ENCODE measurements around the gene IL11. TPM values are rescaled to one million over a fixed set of nuclear protein-coding genes. Genes with fewer than 3 reads are reported as not detected.

IL11 gene
- polyA plus RNA-seq, 3 donors: not detected

GRCh38 chr19:55366790-55367189 lies 3.5 kb downstream of the IL11 start:
- no peaks in the 10 kb centered on the region for H4K20me1 ChIP-seq (ENCODE audit: insufficient read depth, low read length)
- peaks cover 32 to 53% (median 46%) of the 10 kb centered on the region in 3 donors for H3K27me3 Mint-ChIP-seq (ENCODE audit: low read depth in 3 of 3)
- TF ChIP-seq, protein P1, sequence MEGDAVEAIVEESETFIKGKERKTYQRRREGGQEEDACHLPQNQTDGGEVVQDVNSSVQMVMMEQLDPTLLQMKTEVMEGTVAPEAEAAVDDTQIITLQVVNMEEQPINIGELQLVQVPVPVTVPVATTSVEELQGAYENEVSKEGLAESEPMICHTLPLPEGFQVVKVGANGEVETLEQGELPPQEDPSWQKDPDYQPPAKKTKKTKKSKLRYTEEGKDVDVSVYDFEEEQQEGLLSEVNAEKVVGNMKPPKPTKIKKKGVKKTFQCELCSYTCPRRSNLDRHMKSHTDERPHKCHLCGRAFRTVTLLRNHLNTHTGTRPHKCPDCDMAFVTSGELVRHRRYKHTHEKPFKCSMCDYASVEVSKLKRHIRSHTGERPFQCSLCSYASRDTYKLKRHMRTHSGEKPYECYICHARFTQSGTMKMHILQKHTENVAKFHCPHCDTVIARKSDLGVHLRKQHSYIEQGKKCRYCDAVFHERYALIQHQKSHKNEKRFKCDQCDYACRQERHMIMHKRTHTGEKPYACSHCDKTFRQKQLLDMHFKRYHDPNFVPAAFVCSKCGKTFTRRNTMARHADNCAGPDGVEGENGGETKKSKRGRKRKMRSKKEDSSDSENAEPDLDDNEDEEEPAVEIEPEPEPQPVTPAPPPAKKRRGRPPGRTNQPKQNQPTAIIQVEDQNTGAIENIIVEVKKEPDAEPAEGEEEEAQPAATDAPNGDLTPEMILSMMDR (IDR thresholded peaks at IDR 0.05): no peak
- H3K36me3 ChIP-seq (replicated peaks in 1 of 2; ENCODE audit: control insufficient read depth in 1 of 2, insufficient read depth in 2 of 2, low read length in 2 of 2): no peaks in the 10 kb centered on the region
- H3K4me2 ChIP-seq (replicated peaks; ENCODE audit: extremely low read depth, low read length, poor library complexity, severe bottlenecking): no peak overlapping the region
- peaks cover 0 to 23% (median 6%) of the 10 kb centered on the region in 7 donors for H3K9me3 Mint-ChIP-seq
- peaks cover 4 to 6% of the 10 kb centered on the region in 2 donors for H3K4me1 ChIP-seq (ENCODE audit: control insufficient read depth in 1 of 2, insufficient read depth in 2 of 2, low read length in 2 of 2)
- no peak overlapping the region for H3K4me3 Mint-ChIP-seq
- peaks cover 2 to 5% of the 10 kb centered on the region in 2 donors for H3K9me3 ChIP-seq (replicated peaks in 1 of 2; ENCODE audit: control insufficient read depth in 1 of 2, insufficient read depth in 1 of 2, low read length in 2 of 2)
- no peaks in the 10 kb centered on the region for H3K79me2 ChIP-seq (ENCODE audit: insufficient read depth, low read length)
- no peak overlapping the region for H3K9ac ChIP-seq (ENCODE audit: insufficient read depth, low read length, poor library complexity, severe bottlenecking)
- H3K4me3 ChIP-seq (replicated peaks in 1 of 3; ENCODE audit: low read depth in 2 of 3, low read length in 3 of 3): no peak overlapping the region
- H3K36me3 Mint-ChIP-seq: peaks cover 0 to 4% of the 10 kb centered on the region in 2 donors
- no peak overlapping the region for H3K27ac Mint-ChIP-seq
- peaks cover 28 to 38% of the 10 kb centered on the region in 2 donors for H3K27me3 ChIP-seq (ENCODE audit: control insufficient read depth in 2 of 2, insufficient read depth in 2 of 2, low read length in 2 of 2)
- intact Hi-C loops (cut with micrococcal nuclease): no loop called here
- 80% methylated on average over 1 of the region's 3 CpGs for WGBS (ENCODE audit: insufficient coverage)
- H3K4me1 Mint-ChIP-seq: peaks cover 5% of the 10 kb centered on the region
- no peak for DNase-seq
- no peak overlapping the region for H2AFZ ChIP-seq (ENCODE audit: insufficient read depth, low read depth, low read length, poor library complexity, severe bottlenecking)
- H3K27ac ChIP-seq (ENCODE audit: low read depth in 1 of 2, low read length in 2 of 2): no peak overlapping the region

DNA sequence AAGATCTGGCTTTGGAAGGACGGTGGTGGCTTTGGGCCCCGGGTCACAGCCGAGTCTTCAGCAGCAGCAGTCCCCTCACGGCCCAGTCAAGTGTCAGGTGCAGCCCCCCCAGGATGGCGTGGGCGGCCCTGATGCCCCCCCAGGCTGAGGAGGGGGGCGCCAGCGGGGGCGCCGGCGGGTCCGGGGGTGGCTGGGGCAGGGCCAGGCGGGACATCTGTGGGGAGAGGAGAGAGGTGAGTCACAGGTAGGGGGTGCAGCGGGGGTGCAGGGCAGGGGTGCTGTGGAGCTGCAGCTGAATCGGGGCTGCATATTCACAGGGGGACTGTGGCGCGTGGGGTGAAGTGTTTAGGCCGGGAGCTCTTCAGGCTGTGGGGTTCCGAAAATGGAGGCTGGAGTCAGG lies 4.3 kb downstream of the IL11 start:
- H3K9me3 ChIP-seq (replicated peaks in 1 of 2; ENCODE audit: control insufficient read depth in 1 of 2, insufficient read depth in 1 of 2, low read length in 2 of 2): peaks cover 1 to 2% of the 10 kb centered on the region in 2 donors
- peaks cover 5% of the 10 kb centered on the region for H3K4me1 Mint-ChIP-seq
- no peak overlapping the region for H3K4me3 Mint-ChIP-seq
- H3K4me3 ChIP-seq (replicated peaks in 1 of 3; ENCODE audit: low read depth in 2 of 3, low read length in 3 of 3): no peak overlapping the region
- peaks cover 0 to 15% (median 5%) of the 10 kb centered on the region in 7 donors for H3K9me3 Mint-ChIP-seq
- H3K36me3 Mint-ChIP-seq: peaks cover 0 to 3% of the 10 kb centered on the region in 2 donors
- peaks cover 25 to 31% of the 10 kb centered on the region in 2 donors for H3K27me3 ChIP-seq (ENCODE audit: control insufficient read depth in 2 of 2, insufficient read depth in 2 of 2, low read length in 2 of 2)
- no peak overlapping the region for H3K4me2 ChIP-seq (replicated peaks; ENCODE audit: extremely low read depth, low read length, poor library complexity, severe bottlenecking)
- H3K27ac Mint-ChIP-seq: no peak overlapping the region
- H3K27me3 Mint-ChIP-seq (ENCODE audit: low read depth in 3 of 3): peaks cover 24 to 44% (median 38%) of the 10 kb centered on the region in 3 donors
- H3K79me2 ChIP-seq (ENCODE audit: insufficient read depth, low read length): no peaks in the 10 kb centered on the region
- H2AFZ ChIP-seq (ENCODE audit: insufficient read depth, low read depth, low read length, poor library complexity, severe bottlenecking): no peak overlapping the region
- H3K4me1 ChIP-seq (ENCODE audit: control insufficient read depth in 1 of 2, insufficient read depth in 2 of 2, low read length in 2 of 2): peaks cover 4 to 6% of the 10 kb centered on the region in 2 donors
- 81% methylated on average over 16 of the region's 19 CpGs for WGBS (ENCODE audit: insufficient coverage)
- no peaks in the 10 kb centered on the region for H3K36me3 ChIP-seq (replicated peaks in 1 of 2; ENCODE audit: control insufficient read depth in 1 of 2, insufficient read depth in 2 of 2, low read length in 2 of 2)
- no peak for DNase-seq
- H3K9ac ChIP-seq (ENCODE audit: insufficient read depth, low read length, poor library complexity, severe bottlenecking): no peak overlapping the region
- no peaks in the 10 kb centered on the region for H4K20me1 ChIP-seq (ENCODE audit: insufficient read depth, low read length)
- H3K27ac ChIP-seq (ENCODE audit: low read depth in 1 of 2, low read length in 2 of 2): no peak overlapping the region
- TF ChIP-seq, protein P1 (IDR thresholded peaks at IDR 0.05): no peak
- intact Hi-C loops (cut with micrococcal nuclease): no loop called here
